K562 (cell line): ENCODE data around the gene PRR29. TPM values are rescaled to one million over a fixed set of nuclear protein-coding genes. Genes with fewer than 3 reads are reported as not detected.

Source experiments
- ETV1 ChIP-seq: fragments of 450-650 bp; conservative IDR thresholded peaks from 2 replicates; pipeline ENCODE4 v1.6.1; 2016; ENCODE audit warnings: missing genetic modification characterization, control low read depth, low read depth, missing compliant biosample characterization
- MAFK ChIP-seq: IDR thresholded peaks from 2 replicates; pipeline ENCODE4 v1.6.1; 2011; ENCODE audit warnings: low read length, improper control_type of control experiment
- MEIS2 ChIP-seq: fragments of 450-650 bp; IDR thresholded peaks from 2 replicates; pipeline ENCODE4 v1.6.1; 2014; ENCODE audit warnings: mild to moderate bottlenecking; ENCODE audit not compliant: partially characterized antibody
- RAD21 ChIP-seq, 2 experiments: fragments of 250-450 bp in 1 of 2; fragments of 450-650 bp in 1 of 2; sonication (Bioruptor Pico) in 1 of 2; formaldehyde crosslinking in 1 of 2; IDR thresholded peaks in 1 of 2; conservative IDR thresholded peaks in 1 of 2; 2 replicates each; pipeline versions ENCODE4 v1.4.0 to v1.8.0; 2020 to 2022; ENCODE audit warnings: mild to moderate bottlenecking in 2 of 2, moderate library complexity in 1 of 2
- RBM34 ChIP-seq: fragments of 200-400 bp; formaldehyde crosslinking; IDR thresholded peaks from 2 replicates; pipeline ENCODE4 v1.6.1; 2018; ENCODE audit warnings: low read length, borderline replicate concordance; ENCODE audit not compliant: insufficient read depth
- polyA plus RNA-seq, 8 experiments: library from polyadenylated mRNA; depleted of rRNA in 4 of 8; stranded (reverse) in 5 of 8; unstranded in 3 of 8; fragments of >200 nt; fragmentation: Nextera tagmentation in 2 of 8; fragmentation: Illumina TruSeq in 1 of 8; extraction: Ambion mirVana in 2 of 8; extraction: Trizol in 1 of 8; gene quantifications; 2 replicates each; pipeline versions ENCODE4 v1.2.1 to v1.2.3, GENCODE V29; 2011 to 2014; ENCODE audit warnings: inconsistent platforms in 1 of 8, missing spikeins in 1 of 8
- total RNA-seq, 7 experiments: library from RNA; depleted of rRNA in 6 of 7; stranded (reverse); fragments of >200 nt in 6 of 7; fragmentation: Illumina TruSeq in 2 of 7; extraction: Trizol in 2 of 7; gene quantifications; 2 replicates each; pipeline versions ENCODE4 v1.2.1 to v1.2.3, GENCODE V29; 2011 to 2021; ENCODE audit warnings: low replicate concordance in 1 of 7
- TF ChIP-seq, protein P1 (sequence below), 2 experiments: fragments of 450-650 bp; formaldehyde crosslinking in 1 of 2; IDR thresholded peaks; 2 replicates each; pipeline versions ENCODE4 v1.4.0 to v1.6.1; 2014 to 2020; ENCODE audit warnings: mild to moderate bottlenecking in 2 of 2, borderline replicate concordance in 1 of 2, low read depth in 1 of 2
- TF ChIP-seq, protein P2 (sequence below), 3 experiments: IDR thresholded peaks in 2 of 3; conservative IDR thresholded peaks in 1 of 3; 2 replicates each; pipeline ENCODE4 v1.5.1; 2011 to 2012; ENCODE audit warnings: low read length in 3 of 3, mild to moderate bottlenecking in 3 of 3, control low read depth in 2 of 3, improper control_type of control experiment in 1 of 3, inconsistent platforms in 1 of 3, low read depth in 1 of 3, mixed read lengths in 1 of 3, moderate library complexity in 1 of 3; ENCODE audit not compliant: insufficient read depth in 2 of 3

Gene PRR29
- total and polyA plus RNA-seq, 9 of the 15 experiments (the other 6 are each of a cell fraction or from before 2014, with no cell fraction given), result 0.08 to 0.58 (median 0.15) TPM; not detected in 5

DNA sequence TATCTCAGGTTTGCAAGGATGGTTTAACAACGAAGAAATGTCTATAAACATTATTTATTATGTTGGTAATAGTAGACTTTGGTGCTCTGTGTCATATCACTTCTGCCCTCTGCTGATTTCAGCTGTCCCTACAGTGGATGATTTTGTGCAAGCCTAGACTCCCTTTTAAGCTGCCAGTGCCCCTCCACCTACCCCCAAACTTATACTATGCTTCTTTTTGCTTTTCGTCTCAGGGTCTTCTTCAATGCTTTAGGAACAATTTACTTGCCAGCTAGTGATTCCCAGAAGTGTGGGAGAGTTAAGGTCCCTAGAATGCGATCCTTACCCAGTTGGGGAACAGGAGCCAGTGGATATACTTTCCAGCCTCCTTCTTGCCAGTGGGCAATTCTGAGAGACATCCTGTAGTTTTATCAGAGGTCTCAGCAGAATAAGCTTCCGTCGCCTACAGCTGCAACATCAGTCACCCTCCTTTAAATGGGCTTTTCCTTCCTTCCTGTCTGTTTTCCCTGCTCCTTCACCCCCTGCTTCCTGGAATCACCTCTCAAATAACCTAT is 18.2 kb downstream of the PRR29 start (continued):
- TF ChIP-seq, protein P1, sequence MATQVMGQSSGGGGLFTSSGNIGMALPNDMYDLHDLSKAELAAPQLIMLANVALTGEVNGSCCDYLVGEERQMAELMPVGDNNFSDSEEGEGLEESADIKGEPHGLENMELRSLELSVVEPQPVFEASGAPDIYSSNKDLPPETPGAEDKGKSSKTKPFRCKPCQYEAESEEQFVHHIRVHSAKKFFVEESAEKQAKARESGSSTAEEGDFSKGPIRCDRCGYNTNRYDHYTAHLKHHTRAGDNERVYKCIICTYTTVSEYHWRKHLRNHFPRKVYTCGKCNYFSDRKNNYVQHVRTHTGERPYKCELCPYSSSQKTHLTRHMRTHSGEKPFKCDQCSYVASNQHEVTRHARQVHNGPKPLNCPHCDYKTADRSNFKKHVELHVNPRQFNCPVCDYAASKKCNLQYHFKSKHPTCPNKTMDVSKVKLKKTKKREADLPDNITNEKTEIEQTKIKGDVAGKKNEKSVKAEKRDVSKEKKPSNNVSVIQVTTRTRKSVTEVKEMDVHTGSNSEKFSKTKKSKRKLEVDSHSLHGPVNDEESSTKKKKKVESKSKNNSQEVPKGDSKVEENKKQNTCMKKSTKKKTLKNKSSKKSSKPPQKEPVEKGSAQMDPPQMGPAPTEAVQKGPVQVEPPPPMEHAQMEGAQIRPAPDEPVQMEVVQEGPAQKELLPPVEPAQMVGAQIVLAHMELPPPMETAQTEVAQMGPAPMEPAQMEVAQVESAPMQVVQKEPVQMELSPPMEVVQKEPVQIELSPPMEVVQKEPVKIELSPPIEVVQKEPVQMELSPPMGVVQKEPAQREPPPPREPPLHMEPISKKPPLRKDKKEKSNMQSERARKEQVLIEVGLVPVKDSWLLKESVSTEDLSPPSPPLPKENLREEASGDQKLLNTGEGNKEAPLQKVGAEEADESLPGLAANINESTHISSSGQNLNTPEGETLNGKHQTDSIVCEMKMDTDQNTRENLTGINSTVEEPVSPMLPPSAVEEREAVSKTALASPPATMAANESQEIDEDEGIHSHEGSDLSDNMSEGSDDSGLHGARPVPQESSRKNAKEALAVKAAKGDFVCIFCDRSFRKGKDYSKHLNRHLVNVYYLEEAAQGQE (IDR thresholded peaks at IDR 0.05; ENCODE audit: borderline replicate concordance), result peak; percentile 23; the same call in 1 of the 2 replicates
- TF ChIP-seq, protein P1 (CRISPR knock-in tag; IDR thresholded peaks at IDR 0.05; ENCODE audit: low read depth), result no peak
- TF ChIP-seq, protein P2, sequence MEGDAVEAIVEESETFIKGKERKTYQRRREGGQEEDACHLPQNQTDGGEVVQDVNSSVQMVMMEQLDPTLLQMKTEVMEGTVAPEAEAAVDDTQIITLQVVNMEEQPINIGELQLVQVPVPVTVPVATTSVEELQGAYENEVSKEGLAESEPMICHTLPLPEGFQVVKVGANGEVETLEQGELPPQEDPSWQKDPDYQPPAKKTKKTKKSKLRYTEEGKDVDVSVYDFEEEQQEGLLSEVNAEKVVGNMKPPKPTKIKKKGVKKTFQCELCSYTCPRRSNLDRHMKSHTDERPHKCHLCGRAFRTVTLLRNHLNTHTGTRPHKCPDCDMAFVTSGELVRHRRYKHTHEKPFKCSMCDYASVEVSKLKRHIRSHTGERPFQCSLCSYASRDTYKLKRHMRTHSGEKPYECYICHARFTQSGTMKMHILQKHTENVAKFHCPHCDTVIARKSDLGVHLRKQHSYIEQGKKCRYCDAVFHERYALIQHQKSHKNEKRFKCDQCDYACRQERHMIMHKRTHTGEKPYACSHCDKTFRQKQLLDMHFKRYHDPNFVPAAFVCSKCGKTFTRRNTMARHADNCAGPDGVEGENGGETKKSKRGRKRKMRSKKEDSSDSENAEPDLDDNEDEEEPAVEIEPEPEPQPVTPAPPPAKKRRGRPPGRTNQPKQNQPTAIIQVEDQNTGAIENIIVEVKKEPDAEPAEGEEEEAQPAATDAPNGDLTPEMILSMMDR (IDR thresholded peaks at IDR 0.05 in 2 of 3, conservative IDR thresholded peaks at IDR 0.05 in 1 of 3; ENCODE audit: insufficient read depth in 2 of 3, low read depth in 1 of 3, low read length in 3 of 3), result peak; percentile 27 to 48 (median 42); a peak in 4 of 6 replicates
- TF ChIP-seq RAD21 (CRISPR knock-in tag; conservative IDR thresholded peaks at IDR 0.05 in 1 of 2, IDR thresholded peaks at IDR 0.05 in 1 of 2) (peak; percentile 10 to 51; a peak in 2 of 4 replicates), MEIS2 (peak; percentile 57), RBM34 (no peak), ETV1 (tag) (peak; percentile 59; the same call in 1 of the 2 replicates), MAFK (no peak)
